GM23338 (cell line): Measurements from ENCODE around the gene FAM149B1. TPM values are rescaled to one million over a fixed set of nuclear protein-coding genes. Genes with fewer than 3 reads are reported as not detected.

Source experiments
- ATAC-seq: fragments of 200-7000 bp; cut with Tn5 transposase; 3 replicates; pipeline ENCODE4 v1.9.1; 2020
- DNase-seq: peaks from one replicate; pipeline ENCODE4 v3.0.0-alpha.2; 2015; ENCODE audit warnings: low spot score
- H2AFZ ChIP-seq: fragments of 200-600 bp; sonication (generic); 2 replicates; pipeline ENCODE4 v1.8.0; 2016; ENCODE audit warnings: antibody characterized with exemption, mild to moderate bottlenecking, moderate library complexity
- H3F3A ChIP-seq: fragments of 200-600 bp; sonication (generic); replicated peaks from 2 replicates; pipeline ENCODE4 v1.8.0; 2017; ENCODE audit warnings: antibody characterized with exemption, mixed run types, low read depth
- H3K27ac ChIP-seq: fragments of 200-600 bp; sonication (generic); 2 replicates; pipeline ENCODE4 v1.6.1; 2016; ENCODE audit warnings: low read depth
- H3K27me3 ChIP-seq: fragments of 200-600 bp; sonication (generic); 2 replicates; pipeline ENCODE4 v1.8.0; 2016; ENCODE audit warnings: mild to moderate bottlenecking, mixed run types, moderate library complexity; ENCODE audit not compliant: insufficient read depth
- H3K36me3 ChIP-seq: fragments of 200-600 bp; sonication (generic); 2 replicates; pipeline ENCODE4 v1.8.0; 2016; ENCODE audit warnings: mild to moderate bottlenecking; ENCODE audit not compliant: insufficient read depth
- H3K4me1 ChIP-seq: fragments of 200-600 bp; sonication (generic); 2 replicates; pipeline ENCODE4 v1.8.0; 2016; ENCODE audit warnings: mild to moderate bottlenecking, moderate library complexity; ENCODE audit not compliant: insufficient read depth
- H3K4me2 ChIP-seq: fragments of 200-600 bp; sonication (generic); 2 replicates; pipeline ENCODE4 v1.7.1; 2017; ENCODE audit warnings: mixed run types
- H3K4me3 ChIP-seq: fragments of 200-600 bp; sonication (generic); 2 replicates; pipeline ENCODE4 v1.6.1; 2016; ENCODE audit warnings: mixed run types
- H3K79me2 ChIP-seq: fragments of 200-600 bp; sonication (generic); replicated peaks from 2 replicates; pipeline ENCODE4 v1.8.0; 2017; ENCODE audit warnings: mild to moderate bottlenecking; ENCODE audit not compliant: insufficient read depth
- H3K9me2 ChIP-seq: fragments of 200-600 bp; sonication (generic); 2 replicates; pipeline ENCODE4 v1.8.0; 2017; ENCODE audit not compliant: insufficient read depth
- H4K20me1 ChIP-seq: fragments of 200-600 bp; sonication (generic); replicated peaks from 2 replicates; pipeline ENCODE4 v1.8.0; 2017; ENCODE audit warnings: mild to moderate bottlenecking; ENCODE audit not compliant: insufficient read depth
- H3K27ac Mint-ChIP-seq: 2 replicates; pipeline ENCODE4 v1.8.0; 2020; ENCODE audit warnings: inconsistent platforms, mild to moderate bottlenecking, moderate library complexity, mixed read lengths
- H3K27me3 Mint-ChIP-seq: 3 replicates; pipeline ENCODE4 v1.8.0; 2022; ENCODE audit warnings: low read depth, mild to moderate bottlenecking, moderate library complexity, mixed read lengths, inconsistent platforms; ENCODE audit not compliant: insufficient read depth, poor library complexity
- H3K36me3 Mint-ChIP-seq: 3 replicates; pipeline ENCODE4 v1.8.0; 2021; ENCODE audit warnings: low read depth, mild to moderate bottlenecking, inconsistent platforms, moderate library complexity, mixed read lengths
- H3K4me1 Mint-ChIP-seq: 3 replicates; pipeline ENCODE4 v1.8.0; 2020; ENCODE audit warnings: mild to moderate bottlenecking, inconsistent platforms, mixed read lengths
- H3K4me3 Mint-ChIP-seq: 3 replicates; pipeline ENCODE4 v1.8.0; 2021; ENCODE audit warnings: moderate library complexity, mild to moderate bottlenecking, inconsistent platforms, mixed read lengths
- H3K9me3 Mint-ChIP-seq: 3 replicates; pipeline ENCODE4 v1.8.0; 2020; ENCODE audit warnings: moderate library complexity, mild to moderate bottlenecking, inconsistent platforms, mixed read lengths
- CTCF ChIP-seq, 2 experiments: fragments of 200-600 bp in 1 of 2; sonication (generic) in 1 of 2; conservative IDR thresholded peaks; 2 replicates each; pipeline versions ENCODE4 v1.5.1 to v1.6.1; 2016 to 2017; ENCODE audit warnings: antibody characterized with exemption in 2 of 2, low read depth in 2 of 2, mild to moderate bottlenecking in 2 of 2, moderate library complexity in 1 of 2
- ETS1 ChIP-seq: IDR thresholded peaks from 2 replicates; pipeline ENCODE4 v1.6.1; 2016; ENCODE audit warnings: antibody characterized with exemption
- EZH2 ChIP-seq: fragments of 200-600 bp; sonication (generic); IDR thresholded peaks from one replicate; pipeline ENCODE4 v1.8.0; 2017; ENCODE audit warnings: antibody characterized with exemption, mild to moderate bottlenecking, low read depth; ENCODE audit not compliant: unreplicated experiment
- JUNB ChIP-seq: IDR thresholded peaks from one replicate; pipeline ENCODE4 v1.6.1; 2016; ENCODE audit warnings: antibody characterized with exemption; ENCODE audit not compliant: unreplicated experiment
- STAT1 ChIP-seq: IDR thresholded peaks from one replicate; pipeline ENCODE4 v1.6.1; 2016; ENCODE audit warnings: antibody characterized with exemption; ENCODE audit not compliant: unreplicated experiment
- ZNF462 ChIP-seq: fragments of 250-450 bp; sonication (Bioruptor Pico); IDR thresholded peaks from 2 replicates; pipeline ENCODE4 v1.5.0; 2020; ENCODE audit warnings: mild to moderate bottlenecking, moderate library complexity
- polyA plus RNA-seq: library from polyadenylated mRNA; unstranded; fragments of >200 nt; fragmentation: Nextera tagmentation; extraction: Ambion mirVana; gene quantifications from 2 replicates; pipeline ENCODE4 v1.2.1, GENCODE V29; 2016
- total RNA-seq: library from RNA; depleted of rRNA; stranded (reverse); fragments of >200 nt; shearing (Covaris generic); gene quantifications from 2 replicates; pipeline ENCODE4 v1.2.3, GENCODE V29; 2014

FAM149B1 gene
- total and polyA plus RNA-seq, 2 experiments from 2014 or later, result 11.2 to 19.3 TPM

- H3K27ac ChIP-seq, result no peak overlapping the region
- no peaks in the 10 kb centered on the region for H3K79me2 ChIP-seq
- H3K27ac Mint-ChIP-seq, result 0 out of 2 replicates have a peak overlapping the region, but pooled peaks have one; percentile 6
- peaks cover 3% of the 10 kb centered on the region; the same call in 1 of the 2 replicates for H3K4me1 ChIP-seq
- H3K9me3 Mint-ChIP-seq, result no peaks in the 10 kb centered on the region
- no peak overlapping the region for H3K4me3 Mint-ChIP-seq
- H3K9me2 ChIP-seq, result no peaks in the 10 kb centered on the region
- ATAC-seq, result no peak
- H3K4me3 ChIP-seq, result no peak overlapping the region
- DNase-seq, result no peak
- H3F3A ChIP-seq, result peaks cover 4% of the 10 kb centered on the region; the same call in 1 of the 2 replicates
- H3K36me3 ChIP-seq, result no peaks in the 10 kb centered on the region
- H3K4me1 Mint-ChIP-seq, result peaks cover 7% of the 10 kb centered on the region; the same call in 2 of the 3 replicates
- H3K27me3 ChIP-seq, result no peaks in the 10 kb centered on the region
- TF ChIP-seq ETS1, result no peak
- no peak for TF ChIP-seq EZH2
- TF ChIP-seq STAT1, result no peak
- no peak for TF ChIP-seq JUNB
- TF ChIP-seq ZNF462 (CRISPR knock-in tag), result no peak
- TF ChIP-seq CTCF (conservative IDR thresholded peaks at IDR 0.05; ENCODE audit: low read depth in 2 of 2), result no peak
- H3K27me3 Mint-ChIP-seq, result peaks cover 4% of the 10 kb centered on the region
- peaks cover 10% of the 10 kb centered on the region; the same call in 2 of the 3 replicates for H3K36me3 Mint-ChIP-seq
- H2AFZ ChIP-seq, result no peak overlapping the region
- no peak overlapping the region for H3K4me2 ChIP-seq
- no peaks in the 10 kb centered on the region for H4K20me1 ChIP-seq
Observed at GRCh38 chr10:73119457-73119856, 48.5 kb upstream of the FAM149B1 start.
